GM21360 (cell line): ENCODE results near the gene TNPO3.

Source experiments
- ATAC-seq: cut with Tn5 transposase; IDR thresholded peaks from one replicate; pipeline ENCODE4 v1.9.1; 2021; ENCODE audit warnings: mild to moderate bottlenecking, moderate library complexity; ENCODE audit not compliant: unreplicated experiment

The TNPO3 gene

GRCh38 chr7:128940494-128941322, 114.2 kb downstream of the TNPO3 start:
- peak; percentile 55 for ATAC-seq

GRCh38 chr7:128939861-128940410, 115.0 kb downstream of the TNPO3 start:
- no peak for ATAC-seq

GRCh38 chr7:128939075-128939860, 115.6 kb downstream of the TNPO3 start:
- ATAC-seq = no peak

- no peak for ATAC-seq
Measured at GRCh38 chr7:128938544-128939074, 116.3 kb downstream of the TNPO3 start.

- no peak for ATAC-seq
Measured at GRCh38 chr7:128937647-128938543, 117.0 kb downstream of the TNPO3 start, which contains the start of gene IRF5. Gene IRF5 (plus strand): TSS chr7:128937927. CDS start chr7:128942082, 4,155 bp downstream.

GRCh38 chr7:128937271-128937646, 117.7 kb downstream of the TNPO3 start:
- no peak for ATAC-seq

- no peak for ATAC-seq
Measured at GRCh38 chr7:128936798-128937197, 118.1 kb downstream of the TNPO3 start.

GRCh38 chr7:128935342-128935730, 119.6 kb downstream of the TNPO3 start:
- ATAC-seq = no peak

GRCh38 chr7:128934361-128935341, 120.3 kb downstream of the TNPO3 start:
- peak; percentile 36 for ATAC-seq

GRCh38 chr7:128933180-128933891, 121.6 kb downstream of the TNPO3 start:
- ATAC-seq = no peak

- no peak for ATAC-seq
Measured at GRCh38 chr7:128932862-128933179, 122.1 kb downstream of the TNPO3 start.

GRCh38 chr7:128931965-128932861, 122.7 kb downstream of the TNPO3 start:
- ATAC-seq = no peak

- no peak for ATAC-seq
Measured at GRCh38 chr7:128931190-128931798, 123.6 kb downstream of the TNPO3 start.

- no peak for ATAC-seq
Measured at GRCh38 chr7:128928882-128929788, 125.8 kb downstream of the TNPO3 start.

- ATAC-seq = no peak
Measured at GRCh38 chr7:128928159-128928813, 126.6 kb downstream of the TNPO3 start.
